Uterus (tissue), 2 donors: ENCODE measurements around the gene INF2.

ENCODE experiments used
- POLR2A ChIP-seq, 2 donors: fragments of 450-650 bp; IDR thresholded peaks; one replicate each; pipeline ENCODE4 v1.6.1; 2016; ENCODE audit warnings: antibody characterized with exemption in 2 of 2, mild to moderate bottlenecking in 1 of 2, moderate library complexity in 1 of 2
- TF ChIP-seq, protein P1 (sequence below), 4 experiments: fragments of 200-600 bp in 2 of 4; fragments of 450-650 bp in 2 of 4; sonication (generic) in 2 of 4; IDR thresholded peaks; one replicate each; pipeline ENCODE4 v1.5.1; 2016 to 2019; ENCODE audit warnings: antibody characterized with exemption in 4 of 4, mild to moderate bottlenecking in 2 of 4, moderate library complexity in 1 of 4

DNA sequence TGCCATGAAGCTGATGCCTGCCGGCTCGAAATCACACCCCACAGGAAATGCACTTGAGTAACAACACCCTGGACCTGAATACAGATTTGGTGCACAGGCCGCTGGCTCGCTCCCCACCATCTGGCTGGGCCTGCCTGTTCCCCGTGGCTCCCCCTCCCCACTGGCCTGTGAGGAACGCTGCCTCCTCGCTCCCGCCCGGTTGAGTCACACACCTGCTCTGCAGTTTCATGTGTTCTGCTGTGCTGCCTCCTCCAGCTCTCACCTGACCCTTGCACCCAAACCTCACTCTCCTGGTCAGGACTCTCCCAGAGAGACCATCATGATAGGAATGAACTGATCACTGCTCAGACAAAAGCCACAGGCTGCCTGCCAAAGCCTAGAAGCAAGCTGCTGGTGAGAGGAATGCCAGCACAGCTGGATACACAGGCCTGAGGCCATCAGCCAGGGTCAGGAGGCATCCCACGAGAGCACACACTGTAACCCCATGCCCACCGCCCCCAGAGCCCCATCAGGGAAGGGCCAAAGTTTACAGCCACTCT, 59.8 kb downstream of the INF2 start:
- TF ChIP-seq POLR2A (IDR thresholded peaks at IDR 0.05), result no peak
- TF ChIP-seq, protein P1, sequence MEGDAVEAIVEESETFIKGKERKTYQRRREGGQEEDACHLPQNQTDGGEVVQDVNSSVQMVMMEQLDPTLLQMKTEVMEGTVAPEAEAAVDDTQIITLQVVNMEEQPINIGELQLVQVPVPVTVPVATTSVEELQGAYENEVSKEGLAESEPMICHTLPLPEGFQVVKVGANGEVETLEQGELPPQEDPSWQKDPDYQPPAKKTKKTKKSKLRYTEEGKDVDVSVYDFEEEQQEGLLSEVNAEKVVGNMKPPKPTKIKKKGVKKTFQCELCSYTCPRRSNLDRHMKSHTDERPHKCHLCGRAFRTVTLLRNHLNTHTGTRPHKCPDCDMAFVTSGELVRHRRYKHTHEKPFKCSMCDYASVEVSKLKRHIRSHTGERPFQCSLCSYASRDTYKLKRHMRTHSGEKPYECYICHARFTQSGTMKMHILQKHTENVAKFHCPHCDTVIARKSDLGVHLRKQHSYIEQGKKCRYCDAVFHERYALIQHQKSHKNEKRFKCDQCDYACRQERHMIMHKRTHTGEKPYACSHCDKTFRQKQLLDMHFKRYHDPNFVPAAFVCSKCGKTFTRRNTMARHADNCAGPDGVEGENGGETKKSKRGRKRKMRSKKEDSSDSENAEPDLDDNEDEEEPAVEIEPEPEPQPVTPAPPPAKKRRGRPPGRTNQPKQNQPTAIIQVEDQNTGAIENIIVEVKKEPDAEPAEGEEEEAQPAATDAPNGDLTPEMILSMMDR (IDR thresholded peaks at IDR 0.05), result no peak
